Epithelial cell of prostate (primary cell): ENCODE results near the gene HELZ.

ENCODE experiments used
- DNase-seq: peaks from one replicate; pipeline ENCODE4 v3.0.0-alpha.2; 2011; ENCODE audit warnings: low read depth, low spot score
- H3K27ac ChIP-seq: fragments of 450-650 bp; 2 replicates; pipeline ENCODE4 v1.5.1; 2017; ENCODE audit warnings: mild to moderate bottlenecking

Gene HELZ

GRCh38 chr17:67241719-67242341, 3.2 kb downstream of the HELZ start:
- H3K27ac ChIP-seq, result no peak overlapping the region
- DNase-seq, result no peak

DNA sequence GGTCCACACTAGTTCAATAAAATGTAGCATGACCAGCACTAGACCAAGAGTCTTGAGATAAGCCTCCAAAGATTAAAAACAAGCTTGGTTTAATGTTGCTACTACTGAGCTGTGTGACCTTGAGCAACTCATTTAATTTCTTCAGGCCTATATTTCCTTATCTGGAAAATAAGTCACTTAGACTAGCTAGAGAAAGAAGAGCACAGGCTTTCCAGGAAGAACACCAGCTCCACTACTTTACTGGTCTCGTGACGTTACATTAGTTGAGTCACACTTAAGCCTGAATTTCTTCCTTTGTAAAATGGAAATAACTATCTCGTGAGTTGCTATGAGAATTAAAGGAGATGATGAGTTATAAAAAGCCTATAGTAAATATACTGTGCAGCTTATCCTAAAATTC, 5.4 kb downstream of the HELZ start:
- H3K27ac ChIP-seq, result no peak overlapping the region

DNA sequence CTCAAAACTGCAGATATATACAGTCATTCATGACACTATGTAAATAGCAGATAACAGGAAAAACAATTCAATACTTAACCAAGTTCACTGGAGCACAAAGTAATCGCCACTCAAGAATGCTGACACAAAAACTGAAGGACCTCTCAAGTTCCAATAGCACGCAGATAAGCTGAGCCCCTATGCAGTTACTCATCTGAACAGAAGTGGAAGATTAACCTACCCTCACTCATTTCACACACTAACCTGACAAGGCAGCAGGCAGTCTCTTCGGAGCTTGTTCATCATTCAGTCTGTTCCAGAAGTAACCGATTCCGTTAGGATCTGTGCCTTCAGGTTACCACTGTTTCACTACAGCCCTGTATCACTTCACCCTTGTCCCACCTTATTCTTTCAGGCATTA, 6.0 kb downstream of the HELZ start:
- H3K27ac ChIP-seq, result no peak overlapping the region
- no peak for DNase-seq

More for the DNA sequence above, 5.4 kb downstream of the HELZ start:
- DNase-seq, result no peak

DNA sequence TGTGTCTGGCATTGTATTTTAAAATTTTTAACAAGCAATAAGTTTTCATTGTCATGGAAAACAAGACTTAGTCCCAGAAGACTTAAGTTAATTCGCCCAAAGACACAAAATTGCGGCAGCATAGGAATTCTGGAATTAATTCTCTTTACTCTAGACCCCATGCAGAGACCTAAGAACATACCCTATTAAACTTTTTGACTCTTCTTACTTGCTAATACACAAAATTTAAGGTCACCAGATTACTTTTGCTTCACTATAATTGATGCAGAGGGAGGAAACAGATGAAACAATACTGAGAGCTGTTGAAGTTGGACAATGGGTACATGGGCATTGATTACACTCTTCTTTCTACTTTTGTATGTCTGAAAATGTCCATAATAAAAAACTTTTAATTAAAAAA, 12.6 kb downstream of the HELZ start:
- DNase-seq, result no peak
- no peak overlapping the region for H3K27ac ChIP-seq

DNA sequence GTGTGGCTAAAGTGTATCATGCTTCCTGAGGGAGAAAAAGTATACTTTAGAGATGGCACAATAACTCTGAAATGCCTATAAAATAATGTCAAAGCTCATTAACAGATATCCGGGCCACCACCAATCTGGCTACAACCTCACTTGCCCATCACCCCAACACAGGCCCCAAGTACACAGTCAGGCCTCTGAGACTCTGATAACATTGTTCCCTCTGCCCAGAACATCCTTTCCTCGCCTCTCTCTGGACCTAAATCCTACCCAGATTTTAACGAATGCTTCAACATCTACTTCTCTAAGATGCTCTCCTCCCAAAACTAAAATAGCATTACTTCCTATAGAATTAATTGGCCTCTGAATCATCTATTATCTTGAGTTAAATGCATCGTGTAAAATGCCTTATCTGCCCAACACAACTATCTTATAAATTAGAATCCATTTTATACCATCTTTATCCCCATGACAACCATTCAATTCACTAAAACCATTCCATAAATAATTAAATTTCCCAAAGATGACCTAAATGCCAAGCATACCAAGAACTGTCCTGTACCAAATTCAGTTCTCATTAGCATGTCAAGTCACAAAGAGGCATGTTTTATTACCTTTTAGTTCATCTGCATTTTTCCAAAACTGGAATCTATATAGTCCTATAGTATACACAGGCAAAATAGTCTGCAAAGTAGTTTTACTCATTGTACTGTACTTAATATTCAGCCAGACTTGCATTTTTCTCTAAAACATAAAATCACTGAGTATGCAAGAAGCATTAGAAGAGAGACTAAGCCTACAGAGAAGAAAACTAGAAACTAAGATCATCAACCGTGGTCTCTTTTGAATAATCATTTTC, 15.7 kb downstream of the HELZ start:
- DNase-seq, result no peak
- H3K27ac ChIP-seq, result no peak overlapping the region

- no peak for DNase-seq
- H3K27ac ChIP-seq, result no peak overlapping the region
Observed at GRCh38 chr17:67227488-67227887, 17.5 kb downstream of the HELZ start.

DNA sequence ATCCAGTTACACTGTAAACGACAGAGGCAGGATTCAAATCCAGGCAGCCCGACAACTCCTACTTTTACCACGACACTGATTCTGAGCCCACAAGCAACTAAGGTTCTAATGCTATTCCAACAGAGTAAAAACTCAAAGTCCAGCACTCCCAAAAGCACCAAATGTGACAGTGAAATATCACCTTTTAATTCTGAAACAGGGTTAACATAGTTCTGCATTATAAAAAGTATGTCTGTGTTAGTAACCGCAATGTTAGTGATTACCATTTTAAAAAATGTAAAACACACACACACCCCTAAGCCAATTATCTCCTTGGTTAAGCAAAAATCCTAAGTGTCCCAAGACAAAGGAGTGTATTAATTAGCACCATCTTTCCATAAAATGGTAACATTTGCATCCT, 19.7 kb downstream of the HELZ start:
- no peak overlapping the region for H3K27ac ChIP-seq
- no peak for DNase-seq

DNA sequence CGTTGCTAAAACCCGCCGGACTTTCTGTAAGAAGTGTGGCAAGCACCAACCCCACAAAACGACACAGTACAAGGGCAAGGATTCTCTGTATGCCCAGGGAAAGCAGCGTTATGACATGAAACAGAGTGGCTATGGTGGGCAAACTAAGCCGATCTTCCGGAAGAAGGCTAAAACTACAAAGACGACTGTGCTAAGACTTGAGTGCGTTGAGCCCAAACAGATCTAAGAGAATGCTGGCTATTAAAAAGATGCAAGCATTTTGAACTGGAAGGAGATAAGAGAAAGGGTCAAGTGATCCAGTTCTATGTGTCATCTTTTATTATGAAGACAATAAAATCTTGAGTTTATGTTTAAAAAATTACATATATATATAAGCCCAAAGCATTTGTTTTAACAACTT, 20.3 kb downstream of the HELZ start:
- DNase-seq, result no peak

GRCh38 chr17:67223924-67224323, 21.1 kb downstream of the HELZ start:
- no peak for DNase-seq
- no peak overlapping the region for H3K27ac ChIP-seq

More for the DNA sequence above, 20.3 kb downstream of the HELZ start:
- no peak overlapping the region for H3K27ac ChIP-seq

GRCh38 chr17:67221062-67221998, 23.7 kb downstream of the HELZ start:
- no peak for DNase-seq

GRCh38 chr17:67218385-67218950, 26.5 kb downstream of the HELZ start:
- no peak for DNase-seq
- peak overlapping the region; percentile 5 for H3K27ac ChIP-seq

More at GRCh38 chr17:67221062-67221998, 23.7 kb downstream of the HELZ start:
- H3K27ac ChIP-seq, result no peak overlapping the region

DNA sequence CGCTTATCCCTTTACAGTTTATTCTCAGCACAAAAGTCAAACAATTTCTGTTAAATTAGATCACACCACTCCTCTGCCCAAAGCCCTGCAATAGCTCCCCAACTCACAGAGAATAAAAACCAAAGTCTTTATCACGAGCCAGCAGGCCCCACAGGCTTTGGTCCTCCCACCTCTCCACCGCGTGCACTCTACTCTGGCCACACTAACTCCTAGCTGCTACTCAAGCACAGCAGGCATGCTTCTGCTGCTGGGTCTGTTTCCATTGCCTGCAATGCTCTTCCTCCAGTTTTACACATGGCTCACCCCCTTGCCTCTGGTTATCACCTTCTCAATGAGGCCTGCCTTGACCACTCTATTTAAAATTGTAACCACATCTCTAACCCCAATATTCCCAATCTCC, 27.6 kb downstream of the HELZ start:
- H3K27ac ChIP-seq, result no peak overlapping the region
- DNase-seq, result no peak

DNA sequence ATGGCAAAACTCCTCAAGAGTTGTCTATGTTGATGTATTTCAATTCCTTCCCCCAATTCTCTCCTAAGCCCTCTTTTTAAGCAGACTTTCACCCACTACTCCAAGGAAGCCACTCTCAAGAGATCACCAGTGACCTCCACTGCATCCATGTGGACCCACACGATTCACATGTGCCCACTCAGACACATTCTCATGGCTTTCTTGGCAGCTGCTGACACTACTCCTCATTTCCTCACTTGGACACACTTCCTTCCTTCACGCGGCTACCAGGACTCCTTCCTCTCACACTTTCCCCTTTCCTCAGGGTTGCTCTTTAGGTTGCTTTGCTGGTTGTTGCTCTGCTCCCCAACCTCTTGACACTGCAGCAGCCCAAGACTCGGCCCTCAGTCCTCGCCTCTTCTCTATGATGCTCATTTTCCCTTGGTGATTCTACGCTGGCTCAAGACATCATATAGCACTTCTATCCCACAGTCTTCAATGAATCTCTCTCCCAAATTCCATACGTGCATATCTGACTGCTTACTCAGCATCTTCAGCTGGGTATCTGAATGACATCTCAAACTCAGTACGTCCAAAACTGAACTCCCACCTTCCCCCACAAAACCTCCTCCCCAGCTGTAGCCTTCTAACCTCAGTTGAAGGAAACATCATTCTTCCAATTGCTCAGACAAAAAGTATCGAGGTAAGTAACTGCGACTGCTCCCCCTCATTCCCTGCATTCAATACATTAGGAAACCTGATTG, 28.2 kb downstream of the HELZ start:
- no peak overlapping the region for H3K27ac ChIP-seq
- no peak for DNase-seq

- no peak overlapping the region for H3K27ac ChIP-seq
- no peak for DNase-seq
Observed at GRCh38 chr17:67215991-67216421, 29.0 kb downstream of the HELZ start.

DNA sequence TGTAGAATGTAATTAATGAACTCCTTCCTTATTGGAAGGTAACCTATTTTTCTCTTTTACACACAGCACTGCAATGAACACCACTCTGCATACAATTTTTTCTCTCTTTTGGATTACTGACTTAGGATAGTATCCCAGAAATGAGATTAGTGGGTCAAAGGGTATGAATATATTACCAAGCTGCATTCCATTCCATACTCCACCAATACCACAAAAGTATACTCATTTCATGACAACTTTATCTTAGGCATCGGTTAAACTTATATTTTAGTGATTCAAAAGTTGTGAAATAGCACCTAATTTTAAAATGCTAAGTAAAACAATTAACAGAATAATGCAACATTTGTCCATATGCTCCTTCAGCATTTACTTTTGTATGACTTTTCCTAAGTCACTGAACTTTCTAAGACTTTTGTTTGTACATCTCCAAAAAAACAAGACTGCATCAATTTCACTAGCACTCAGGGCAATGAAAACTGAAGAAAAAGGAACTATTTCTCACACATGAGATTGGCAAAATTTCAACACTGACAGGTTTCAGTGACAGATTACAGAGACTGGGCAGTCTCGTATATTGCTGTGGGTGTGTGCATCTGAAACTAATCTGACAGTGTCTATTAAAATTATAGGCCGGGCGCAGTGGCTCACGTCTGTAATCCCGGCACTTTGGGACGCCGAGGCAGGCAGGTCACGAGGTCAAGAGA, 32.1 kb downstream of the HELZ start:
- DNase-seq, result no peak
- peak overlapping the region; percentile 2 for H3K27ac ChIP-seq

DNA sequence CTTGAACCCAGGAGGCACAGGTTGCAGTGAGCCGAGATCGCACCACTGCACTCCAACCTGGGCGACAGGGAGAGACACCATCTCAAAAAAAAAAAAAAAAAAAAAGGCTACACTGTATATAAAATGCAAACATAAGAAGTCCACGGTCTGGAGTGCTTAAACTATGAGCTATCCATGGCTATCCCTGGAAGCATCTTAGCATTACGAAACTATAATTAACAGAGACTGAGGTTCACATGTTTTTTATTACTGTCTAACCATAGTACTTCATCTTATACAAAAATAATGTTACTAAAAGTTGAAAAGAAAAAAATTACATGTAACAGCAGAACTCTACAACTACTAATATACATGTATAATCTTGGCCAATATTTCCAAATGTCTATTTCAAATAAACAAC, 32.8 kb downstream of the HELZ start:
- DNase-seq, result no peak
- no peak overlapping the region for H3K27ac ChIP-seq

DNA sequence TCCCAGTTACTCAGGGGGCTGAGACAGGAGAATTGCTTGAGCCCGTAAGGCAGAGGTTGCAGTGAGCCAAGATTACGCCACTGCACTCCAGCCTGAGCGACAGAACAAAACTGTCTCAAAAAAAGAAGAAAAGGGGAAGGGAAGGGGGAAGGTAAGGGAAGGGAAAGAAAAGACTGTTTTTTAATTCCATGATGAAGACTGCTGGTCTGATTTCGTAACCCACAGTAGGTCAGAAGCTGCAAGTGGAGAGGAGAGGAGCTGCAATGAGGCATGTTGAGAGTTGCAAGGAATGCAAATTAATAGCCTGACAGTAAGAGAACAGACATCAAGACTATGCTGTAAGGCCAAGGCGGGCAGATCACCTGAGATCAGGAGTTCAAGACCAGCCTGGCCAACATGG, 33.3 kb downstream of the HELZ start:
- DNase-seq, result peak; percentile 27
- H3K27ac ChIP-seq, result no peak overlapping the region

- no peak for DNase-seq
- no peak overlapping the region for H3K27ac ChIP-seq
Observed at GRCh38 chr17:67210915-67211314, 34.1 kb downstream of the HELZ start.

GRCh38 chr17:67208232-67208631, 36.8 kb downstream of the HELZ start:
- H3K27ac ChIP-seq, result no peak overlapping the region
- no peak for DNase-seq
